HG03135 (cell line): Measurements from ENCODE around the gene DNMT3A.

ENCODE experiments used
- ATAC-seq: cut with Tn5 transposase; IDR thresholded peaks from one replicate; pipeline ENCODE4 v1.9.1; 2021; ENCODE audit warnings: mild to moderate bottlenecking, moderate library complexity; ENCODE audit not compliant: unreplicated experiment

DNMT3A gene

GRCh38 chr2:25328152-25329085 lies 13.3 kb downstream of the DNMT3A start:
- no peak for ATAC-seq

DNA sequence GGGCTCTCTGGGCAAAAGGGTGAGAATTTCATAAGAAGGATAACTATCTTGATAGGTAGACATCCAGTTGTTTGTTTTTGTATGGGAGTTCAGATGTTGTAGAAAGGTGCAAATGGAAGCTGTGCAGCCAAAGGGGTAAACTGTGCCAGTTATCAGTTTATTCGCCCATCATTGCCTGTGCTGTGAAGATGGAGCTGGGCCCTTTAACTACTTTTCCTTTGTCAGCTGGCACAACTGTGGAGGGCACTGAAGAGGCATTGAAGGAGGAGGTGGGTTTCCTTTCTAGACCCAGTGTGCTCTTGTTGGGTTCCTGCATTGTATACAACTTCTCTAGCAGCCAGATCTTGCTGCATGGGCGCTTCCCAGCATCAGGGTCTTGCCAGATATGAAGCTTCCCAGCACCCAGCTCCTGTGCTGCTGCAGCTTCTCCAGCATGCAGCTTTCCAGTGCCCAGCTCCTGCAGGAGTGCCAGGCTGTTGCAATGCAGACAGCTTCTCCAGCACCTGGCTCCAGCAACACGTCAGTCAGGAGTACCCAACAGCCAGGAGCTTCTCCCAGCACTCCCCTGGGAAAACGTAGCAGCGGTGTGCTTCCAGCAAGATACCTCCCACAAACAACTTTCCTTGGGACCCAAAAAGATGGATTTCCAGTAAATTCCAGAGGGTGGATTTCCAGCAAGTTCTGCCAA lies 15.3 kb downstream of the DNMT3A start:
- ATAC-seq, result no peak

GRCh38 chr2:25324905-25325592 lies 16.7 kb downstream of the DNMT3A start:
- no peak for ATAC-seq

- ATAC-seq, result no peak
Measured at GRCh38 chr2:25324251-25324650, 17.5 kb downstream of the DNMT3A start.

- ATAC-seq, result no peak
Measured at GRCh38 chr2:25323610-25324189, 18.0 kb downstream of the DNMT3A start.

GRCh38 chr2:25323042-25323514 lies 18.6 kb downstream of the DNMT3A start:
- no peak for ATAC-seq

DNA sequence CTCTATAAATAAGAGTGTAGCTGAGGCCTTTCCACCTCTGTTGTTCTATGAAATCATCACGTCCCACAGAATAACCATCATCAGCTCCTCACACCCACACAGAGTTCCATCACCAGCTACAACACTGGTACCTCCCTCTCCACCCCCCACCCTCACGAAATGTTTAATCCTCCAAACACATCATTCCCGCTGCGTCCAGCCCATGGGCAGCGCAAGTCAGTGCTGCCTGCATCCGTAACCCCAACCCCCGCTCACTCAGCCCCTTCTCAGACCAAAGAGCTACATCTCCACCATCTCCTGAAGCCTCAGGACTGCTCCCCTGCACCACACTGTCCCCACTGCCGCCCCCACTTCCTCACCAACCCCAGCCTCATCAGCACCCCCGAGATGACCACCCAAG lies 19.4 kb downstream of the DNMT3A start:
- ATAC-seq, result no peak

DNA sequence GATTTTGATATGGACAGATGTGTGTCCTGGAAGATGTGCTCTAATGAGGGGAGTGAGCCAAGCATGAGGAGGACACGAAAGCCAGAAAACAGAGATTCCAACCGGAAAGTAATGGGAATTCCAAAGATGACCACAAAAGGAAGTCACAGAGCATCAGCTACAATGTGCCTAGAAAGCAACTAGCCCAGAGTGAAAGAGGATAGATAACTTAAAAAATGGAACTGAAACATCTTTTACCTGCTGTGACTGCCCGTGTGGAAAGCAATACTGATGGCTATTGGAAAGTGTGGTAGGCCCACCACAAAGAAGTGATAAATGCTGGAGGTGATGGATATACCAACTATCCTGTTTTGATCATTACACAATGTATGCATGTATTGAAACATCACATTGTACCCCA lies 21.6 kb downstream of the DNMT3A start:
- ATAC-seq, result peak; percentile 64

DNA sequence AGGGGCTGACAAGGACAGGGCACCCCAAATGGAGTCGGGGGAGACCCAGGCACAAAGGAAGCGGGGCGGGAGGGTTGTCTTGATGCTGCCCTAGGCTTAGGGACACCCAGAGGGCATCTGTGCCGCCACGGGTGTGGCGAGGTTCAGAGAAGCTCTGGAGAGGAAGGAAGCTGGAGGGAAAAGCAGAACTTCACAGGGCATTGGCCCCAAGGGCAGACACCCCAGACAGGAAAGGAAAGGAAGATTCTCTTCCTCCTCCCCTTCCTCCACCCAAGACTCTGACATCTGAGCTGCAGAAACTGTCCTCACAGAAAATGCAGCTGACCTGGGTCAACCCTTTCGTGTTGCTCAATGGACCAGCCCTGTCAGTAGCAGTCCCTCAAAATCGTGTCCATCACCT lies 25.6 kb downstream of the DNMT3A start:
- no peak for ATAC-seq

DNA sequence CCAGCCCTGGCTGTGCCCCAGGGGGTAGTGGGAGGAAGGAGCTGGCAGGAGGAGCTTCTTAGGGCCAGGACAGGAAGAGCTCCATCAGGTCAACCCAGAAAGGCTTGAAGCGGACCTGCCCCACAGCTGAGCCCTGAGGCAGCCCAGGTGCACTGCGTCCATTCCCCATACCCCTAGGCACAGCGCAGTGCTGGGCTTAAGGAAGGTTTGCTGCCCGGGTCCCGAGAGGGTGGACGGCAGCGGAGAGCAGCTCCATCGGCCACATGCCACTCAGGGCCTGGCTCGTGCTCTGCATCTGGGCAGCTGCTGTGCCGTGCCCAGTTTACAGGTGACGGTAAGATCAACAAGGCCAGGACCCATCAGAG lies 26.4 kb downstream of the DNMT3A start:
- no peak for ATAC-seq

DNA sequence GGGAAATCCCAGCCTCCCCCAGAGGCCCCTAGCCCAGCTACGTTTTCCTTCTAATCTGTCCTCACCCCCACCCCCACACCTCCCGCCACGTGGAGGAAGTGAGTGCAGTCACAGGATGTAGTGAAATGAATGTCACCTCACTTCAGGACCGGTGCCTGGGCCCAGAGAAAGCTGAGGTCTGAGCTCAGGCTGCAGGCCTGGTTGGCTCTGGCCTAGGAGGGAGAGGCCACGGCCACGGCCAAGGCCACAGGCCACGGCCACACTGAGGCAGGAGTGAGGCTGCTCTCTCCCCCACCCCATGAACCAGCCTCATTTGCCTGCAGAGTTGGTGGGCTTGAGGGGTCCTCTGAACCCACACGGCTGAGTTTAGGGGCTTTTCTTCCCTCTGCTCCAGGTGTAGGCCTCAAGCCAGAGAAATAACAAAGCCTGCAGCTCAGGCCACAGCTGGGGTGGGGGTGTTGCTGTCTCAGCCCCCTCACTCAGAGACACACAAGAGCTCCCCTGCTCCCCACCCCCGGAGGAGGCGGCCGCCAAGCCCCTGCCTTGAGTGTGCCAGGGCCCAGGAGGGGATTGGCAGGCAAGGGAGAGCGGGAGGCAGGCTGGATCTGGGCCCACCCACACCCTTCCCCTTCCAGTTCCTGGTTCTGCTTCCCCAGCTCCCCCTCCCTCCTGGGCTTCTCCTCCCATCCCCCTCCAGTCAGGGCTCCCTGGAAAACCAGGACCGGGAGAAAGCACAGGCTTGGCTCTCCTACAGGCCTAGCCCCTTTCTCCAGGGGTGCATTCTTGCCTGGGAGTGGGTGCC lies 27.0 kb downstream of the DNMT3A start:
- ATAC-seq, result no peak

DNA sequence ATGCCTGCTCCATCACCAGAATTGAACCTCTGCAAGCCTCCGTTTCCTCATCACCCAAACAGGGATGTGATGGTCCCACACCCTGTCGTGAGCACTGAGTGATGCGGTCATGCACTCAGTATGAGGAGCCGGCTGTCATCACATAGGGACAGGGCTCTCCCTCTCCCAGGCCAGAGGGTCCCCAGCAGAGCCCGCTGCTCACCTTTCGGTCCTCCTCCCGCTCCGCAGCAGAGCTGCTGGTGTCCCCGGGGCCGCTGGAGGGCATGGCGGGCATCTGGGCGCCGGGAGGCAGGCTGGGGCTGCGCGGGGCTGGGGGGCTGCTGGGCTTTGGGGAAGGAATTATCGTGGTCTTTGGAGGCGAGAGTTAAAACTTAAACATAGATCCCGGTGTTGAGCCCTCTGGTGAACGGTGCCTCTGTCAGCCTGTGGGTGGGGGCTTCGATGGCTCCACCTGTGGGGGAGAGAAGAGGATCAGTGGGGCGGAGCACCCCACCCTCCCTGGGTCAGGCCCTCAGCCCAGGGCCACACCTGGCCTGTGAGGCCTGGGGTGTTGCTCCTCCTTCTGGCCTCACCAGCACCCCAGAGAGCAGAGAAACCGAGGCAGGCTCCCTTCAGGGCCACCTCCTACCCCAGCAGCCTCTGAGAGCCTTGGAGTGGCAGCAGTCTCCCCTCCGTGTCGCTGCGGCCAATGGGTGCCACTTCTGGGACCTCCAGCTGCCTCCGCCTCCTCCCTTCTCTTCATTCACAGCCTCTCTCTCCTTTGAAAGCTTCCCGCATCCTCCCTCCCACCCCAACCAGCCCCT lies 27.8 kb downstream of the DNMT3A start:
- ATAC-seq, result no peak

DNA sequence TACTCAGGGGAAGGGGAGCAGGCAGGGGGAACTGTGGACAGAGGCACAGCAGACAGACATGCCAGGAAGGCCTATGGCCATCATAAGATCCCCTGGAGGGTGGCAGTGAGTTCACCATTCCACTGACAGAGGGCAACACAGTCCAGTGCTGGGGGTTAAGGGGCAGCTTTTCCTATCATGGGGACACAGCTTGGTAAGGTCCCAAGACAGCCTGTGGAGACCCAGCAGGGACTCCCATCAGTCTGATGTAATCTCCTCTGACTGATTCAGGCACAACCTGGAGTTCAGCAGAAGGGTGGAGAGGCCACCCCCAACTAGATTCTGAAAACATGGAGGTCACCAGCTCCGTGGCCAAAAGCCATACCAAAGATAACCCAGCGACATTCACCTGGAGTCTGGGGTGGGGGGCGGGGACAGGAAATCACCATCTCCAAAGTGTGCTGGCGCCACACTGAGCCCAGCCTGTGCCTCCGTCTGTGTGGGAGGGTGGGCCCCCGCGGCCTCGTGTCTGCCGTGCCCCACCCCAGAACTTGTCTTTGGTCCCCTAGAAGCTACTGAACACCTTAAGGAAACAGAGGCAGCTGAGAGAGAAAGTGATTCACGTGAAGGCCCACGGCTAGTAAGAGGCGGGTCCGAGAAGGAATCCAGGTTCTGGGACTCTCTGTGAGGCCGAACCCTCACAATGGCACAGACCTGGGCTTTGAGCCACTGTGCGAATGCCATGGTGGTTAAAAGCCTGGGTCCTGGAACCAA lies 28.6 kb downstream of the DNMT3A start:
- ATAC-seq, result no peak

- no peak for ATAC-seq
Measured at GRCh38 chr2:25311865-25312575, 29.7 kb downstream of the DNMT3A start.

GRCh38 chr2:25310965-25311864 lies 30.5 kb downstream of the DNMT3A start:
- ATAC-seq, result no peak

GRCh38 chr2:25310709-25310964 lies 31.1 kb downstream of the DNMT3A start:
- no peak for ATAC-seq

GRCh38 chr2:25309402-25309801 lies 32.3 kb downstream of the DNMT3A start:
- peak; percentile 50 for ATAC-seq
